ENCODE results near the gene GNRHR. TPM values are rescaled to one million over a fixed set of nuclear protein-coding genes. Genes with fewer than 3 reads are reported as not detected.
A peak's percentile ranks its signal among the peaks of the same experiment; 100 is the strongest.
"Not testable (repeated sequence)": the region's sequence is repeated elsewhere in the genome, so short reads cannot be mapped to it uniquely, and the experiment has no call there.

GNRHR gene
- total RNA-seq = not detected

GRCh38 chr4:67754288-67754687, at the start of gene GNRHR:
GNRHR (minus strand) TSS chr4:67754388; CDS start chr4:67754335, 53 bp downstream.
- ATAC-seq (replicated peaks in 1 of 2) (no peak), DNase-seq (no peak)
- H3K27me3 Mint-ChIP-seq (ENCODE audit: low read depth) = no peaks in the 10 kb centered on the region
- H3K36me3 Mint-ChIP-seq (ENCODE audit: insufficient read depth in 2 of 2) = no peaks in the 10 kb centered on the region
- H3K27ac Mint-ChIP-seq = no peak within 1 kb of the TSS
- H3K9me3 Mint-ChIP-seq = no peaks in the 10 kb centered on the region
- H3K4me1 Mint-ChIP-seq (ENCODE audit: low read depth) = no peaks in the 10 kb centered on the region
- H3K4me3 Mint-ChIP-seq = no peak within 1 kb of the TSS

DNA sequence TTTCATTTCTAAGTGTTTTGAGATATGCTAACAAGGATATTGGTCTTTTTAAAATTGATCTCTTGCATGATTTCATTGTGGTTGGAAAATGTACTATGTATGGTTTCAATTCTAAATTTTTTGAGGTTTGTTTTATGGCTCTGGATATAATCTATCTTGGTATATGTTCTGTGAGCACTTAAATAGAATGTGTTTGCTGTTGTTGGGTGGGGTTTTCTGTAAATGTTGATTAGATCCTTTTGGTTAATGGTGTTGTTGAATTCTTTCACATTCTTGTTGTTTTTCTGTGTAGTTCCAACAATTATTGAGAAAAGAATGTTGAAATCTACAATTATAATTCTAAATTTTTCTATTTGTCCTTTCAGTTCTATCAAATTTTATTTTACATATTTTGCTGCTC, 42.6 kb upstream of the GNRHR start:
- no peak for ATAC-seq (replicated peaks in 1 of 2)
- no peak for DNase-seq
- no peak overlapping the region for H3K4me3 Mint-ChIP-seq
- no peaks in the 10 kb centered on the region for H3K27me3 Mint-ChIP-seq (ENCODE audit: low read depth)
- peaks cover 0 to under 1% of the 10 kb centered on the region in 2 donors for H3K36me3 Mint-ChIP-seq (ENCODE audit: insufficient read depth in 2 of 2)
- H3K27ac Mint-ChIP-seq = no peak overlapping the region
- peaks cover 0 to under 1% of the 10 kb centered on the region in 2 donors for H3K9me3 Mint-ChIP-seq
- H3K4me1 Mint-ChIP-seq (ENCODE audit: low read depth) = no peaks in the 10 kb centered on the region

GRCh38 chr4:67790721-67791120, 36.5 kb upstream of the GNRHR start:
- H3K27me3 Mint-ChIP-seq (ENCODE audit: low read depth) = no peaks in the 10 kb centered on the region
- H3K4me3 Mint-ChIP-seq = no peak overlapping the region
- H3K9me3 Mint-ChIP-seq = peaks cover 0 to 3% of the 10 kb centered on the region in 2 donors
- no peaks in the 10 kb centered on the region for H3K4me1 Mint-ChIP-seq (ENCODE audit: low read depth)
- ATAC-seq (replicated peaks in 1 of 2) = no peak
- no peak for DNase-seq
- H3K27ac Mint-ChIP-seq = no peak overlapping the region
- H3K36me3 Mint-ChIP-seq (ENCODE audit: insufficient read depth in 2 of 2) = peaks cover 0 to 4% of the 10 kb centered on the region in 2 donors

DNA sequence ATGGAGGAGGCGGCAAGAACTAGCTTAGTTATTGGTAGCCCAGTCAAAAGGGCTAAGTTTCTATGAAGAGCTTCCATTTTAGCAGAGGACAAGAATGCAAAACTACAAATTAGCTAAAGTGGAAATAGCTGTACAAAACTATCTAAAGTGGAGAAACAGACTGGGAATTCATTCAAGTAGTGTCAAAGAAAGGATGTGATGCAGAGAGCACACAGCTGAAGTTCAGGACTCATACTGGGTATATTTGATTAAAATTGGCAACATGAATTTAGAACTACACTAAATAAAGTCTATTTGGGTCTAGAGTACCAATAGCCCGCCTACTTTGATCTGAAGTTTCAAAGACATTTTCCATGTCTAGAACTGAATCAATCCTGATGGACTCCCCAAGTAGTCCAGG, 33.1 kb upstream of the GNRHR start:
- no peak overlapping the region for H3K4me3 Mint-ChIP-seq
- peaks cover 0 to 3% of the 10 kb centered on the region in 2 donors for H3K9me3 Mint-ChIP-seq
- H3K4me1 Mint-ChIP-seq (ENCODE audit: low read depth) = no peaks in the 10 kb centered on the region
- no peaks in the 10 kb centered on the region for H3K27me3 Mint-ChIP-seq (ENCODE audit: low read depth)
- ATAC-seq (replicated peaks in 1 of 2) (no peak), DNase-seq (no peak)
- H3K27ac Mint-ChIP-seq = no peak overlapping the region
- peaks cover 0 to 4% of the 10 kb centered on the region in 2 donors for H3K36me3 Mint-ChIP-seq (ENCODE audit: insufficient read depth in 2 of 2)

- DNase-seq = no peak
- H3K4me3 Mint-ChIP-seq = no peak overlapping the region
- H3K27me3 Mint-ChIP-seq (ENCODE audit: low read depth) = no peaks in the 10 kb centered on the region
- H3K4me1 Mint-ChIP-seq (ENCODE audit: low read depth) = no peaks in the 10 kb centered on the region
- H3K9me3 Mint-ChIP-seq = no peaks in the 10 kb centered on the region
- H3K27ac Mint-ChIP-seq = no peak overlapping the region
- ATAC-seq (replicated peaks in 1 of 2) = peak in 1 of 2 donors; percentile 30
- no peaks in the 10 kb centered on the region for H3K36me3 Mint-ChIP-seq (ENCODE audit: insufficient read depth in 2 of 2)
Observed at GRCh38 chr4:67785528-67785927, 31.3 kb upstream of the GNRHR start.

- Mint-ChIP-seq H3K4me1 (ENCODE audit: low read depth) (peaks cover 7% of the 10 kb centered on the region), H3K27ac (no peak overlapping the region), H3K36me3 (ENCODE audit: insufficient read depth in 2 of 2) (no peaks in the 10 kb centered on the region), H3K9me3 (no peaks in the 10 kb centered on the region), H3K27me3 (ENCODE audit: low read depth) (no peaks in the 10 kb centered on the region), H3K4me3 (no peak overlapping the region)
- no peak for DNase-seq
- peak; percentile 64 to 67 for ATAC-seq (replicated peaks in 1 of 2)
Observed at GRCh38 chr4:67779631-67780030, 25.4 kb upstream of the GNRHR start.

- H3K27me3 Mint-ChIP-seq (ENCODE audit: low read depth) = no peaks in the 10 kb centered on the region
- peaks cover 7% of the 10 kb centered on the region for H3K4me1 Mint-ChIP-seq (ENCODE audit: low read depth)
- H3K4me3 Mint-ChIP-seq = no peak overlapping the region
- no peak overlapping the region for H3K27ac Mint-ChIP-seq
- ATAC-seq (replicated peaks in 1 of 2) (no peak), DNase-seq (no peak)
- H3K36me3 Mint-ChIP-seq (ENCODE audit: insufficient read depth in 2 of 2) = no peaks in the 10 kb centered on the region
- H3K9me3 Mint-ChIP-seq = no peaks in the 10 kb centered on the region
Observed at GRCh38 chr4:67776746-67777145, 22.6 kb upstream of the GNRHR start.

- no peak for ATAC-seq (replicated peaks in 1 of 2)
- Mint-ChIP-seq H3K4me3 (no peak overlapping the region), H3K36me3 (ENCODE audit: insufficient read depth in 2 of 2) (no peaks in the 10 kb centered on the region), H3K27ac (no peak overlapping the region), H3K27me3 (ENCODE audit: low read depth) (no peaks in the 10 kb centered on the region), H3K4me1 (ENCODE audit: low read depth) (no peaks in the 10 kb centered on the region), H3K9me3 (no peaks in the 10 kb centered on the region)
- no peak for DNase-seq
Observed at GRCh38 chr4:67770422-67770821, 16.2 kb upstream of the GNRHR start.

DNA sequence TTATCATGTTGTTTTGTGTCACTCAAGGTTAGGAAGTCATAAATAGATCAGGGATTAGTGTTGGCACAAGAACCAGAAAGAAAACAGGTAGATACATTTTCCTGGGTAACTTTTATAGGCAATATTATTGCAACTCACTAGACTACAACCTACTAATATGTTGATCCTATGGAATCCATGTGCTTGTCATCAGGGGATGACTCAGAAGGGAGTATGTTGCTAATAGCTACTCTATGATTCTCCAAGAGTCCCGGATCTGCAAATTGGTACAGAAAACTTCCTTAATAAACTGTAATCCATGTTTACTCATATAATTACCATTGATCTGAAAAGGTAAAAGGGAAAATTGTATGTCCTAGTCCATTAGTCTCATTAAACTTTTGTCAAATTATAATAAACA, 11.7 kb upstream of the GNRHR start:
- Mint-ChIP-seq H3K4me1 (ENCODE audit: low read depth) (peaks cover 6% of the 10 kb centered on the region), H3K9me3 (no peaks in the 10 kb centered on the region), H3K4me3 (no peak overlapping the region), H3K27me3 (ENCODE audit: low read depth) (no peaks in the 10 kb centered on the region), H3K27ac (no peak overlapping the region), H3K36me3 (ENCODE audit: insufficient read depth in 2 of 2) (no peaks in the 10 kb centered on the region)
- DNase-seq (no peak), ATAC-seq (replicated peaks in 1 of 2) (no peak)

DNA sequence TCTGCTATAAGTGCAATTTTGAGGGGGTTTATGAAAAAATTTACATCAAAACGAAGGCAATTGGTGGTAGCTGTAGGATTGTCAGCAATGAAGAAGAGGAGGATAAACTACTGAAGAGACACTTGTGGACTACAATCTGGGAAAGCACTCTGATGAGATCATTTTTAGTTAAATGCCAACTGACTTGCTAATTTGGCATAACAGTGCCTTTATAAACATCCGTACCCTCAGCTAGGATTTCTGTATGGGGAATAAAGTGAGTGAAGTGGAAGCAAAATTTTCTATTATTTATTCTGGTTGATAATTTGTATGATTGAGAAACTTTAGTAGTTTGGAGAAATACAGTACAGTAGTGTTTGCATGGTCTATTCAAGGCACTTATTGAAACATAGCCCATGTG, 11.2 kb upstream of the GNRHR start:
- ATAC-seq (replicated peaks in 1 of 2) = no peak
- Mint-ChIP-seq H3K27ac (no peak overlapping the region), H3K9me3 (no peaks in the 10 kb centered on the region), H3K27me3 (ENCODE audit: low read depth) (no peaks in the 10 kb centered on the region), H3K36me3 (ENCODE audit: insufficient read depth in 2 of 2) (no peaks in the 10 kb centered on the region), H3K4me1 (ENCODE audit: low read depth) (peaks cover 6% of the 10 kb centered on the region), H3K4me3 (no peak overlapping the region)
- no peak for DNase-seq

DNA sequence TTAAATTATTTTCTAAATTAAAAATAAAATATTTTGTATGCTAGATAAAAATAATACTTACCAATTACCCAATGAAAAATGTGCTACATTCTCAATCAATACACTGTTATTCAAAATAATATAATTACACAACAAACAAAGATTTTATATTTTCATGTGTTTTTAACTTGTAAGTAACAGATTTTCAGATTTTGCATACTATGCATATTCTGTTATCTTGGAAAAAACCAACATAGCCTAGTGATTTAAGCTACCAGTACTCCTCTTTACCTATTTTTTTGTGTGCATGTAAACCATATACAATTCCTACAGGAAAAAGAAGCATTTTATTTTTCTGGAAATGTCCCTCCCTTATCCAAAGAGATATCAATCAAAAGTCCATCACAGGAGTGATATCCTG, 10.0 kb upstream of the GNRHR start:
- Mint-ChIP-seq H3K27me3 (ENCODE audit: low read depth) (no peaks in the 10 kb centered on the region), H3K36me3 (ENCODE audit: insufficient read depth in 2 of 2) (no peaks in the 10 kb centered on the region)

GRCh38 chr4:67762086-67762485, 7.9 kb upstream of the GNRHR start:
- peak overlapping the region in 1 of 2 donors; percentile 3 for H3K4me3 Mint-ChIP-seq
- peak; percentile 69 to 78 for ATAC-seq (replicated peaks in 1 of 2)
- no peaks in the 10 kb centered on the region for H3K9me3 Mint-ChIP-seq
- no peaks in the 10 kb centered on the region for H3K27me3 Mint-ChIP-seq (ENCODE audit: low read depth)
- no peak for DNase-seq
- peaks cover 6% of the 10 kb centered on the region for H3K4me1 Mint-ChIP-seq (ENCODE audit: low read depth)
- H3K27ac Mint-ChIP-seq = no peak overlapping the region
- no peaks in the 10 kb centered on the region for H3K36me3 Mint-ChIP-seq (ENCODE audit: insufficient read depth in 2 of 2)

More for the DNA sequence above, 10.0 kb upstream of the GNRHR start:
- Mint-ChIP-seq H3K4me1 (ENCODE audit: low read depth) (peaks cover 6% of the 10 kb centered on the region), H3K27ac (no peak overlapping the region), H3K4me3 (no peak overlapping the region), H3K9me3 (no peaks in the 10 kb centered on the region)
- no peak for DNase-seq
- no peak for ATAC-seq (replicated peaks in 1 of 2)

- not testable (repeated sequence) for H3K4me1 Mint-ChIP-seq (ENCODE audit: low read depth); H3K36me3 Mint-ChIP-seq (ENCODE audit: insufficient read depth in 2 of 2); H3K9me3 Mint-ChIP-seq; H3K27me3 Mint-ChIP-seq (ENCODE audit: low read depth); H3K27ac Mint-ChIP-seq; H3K4me3 Mint-ChIP-seq; DNase-seq; ATAC-seq (replicated peaks in 1 of 2)
Observed at GRCh38 chr4:67756991-67757390, 2.8 kb upstream of the GNRHR start.

GRCh38 chr4:67755974-67756373, 1.8 kb upstream of the GNRHR start:
- Mint-ChIP-seq H3K27ac (no peak overlapping the region), H3K9me3 (no peaks in the 10 kb centered on the region), H3K4me1 (ENCODE audit: low read depth) (no peaks in the 10 kb centered on the region), H3K36me3 (ENCODE audit: insufficient read depth in 2 of 2) (no peaks in the 10 kb centered on the region), H3K4me3 (no peak overlapping the region), H3K27me3 (ENCODE audit: low read depth) (no peaks in the 10 kb centered on the region)
- no peak for DNase-seq
- ATAC-seq (replicated peaks in 1 of 2) = no peak

Measured in activated T-cell treated with anti-CD3 and anti-CD28 coated beads, Interleukin-2, amount 50 U/mL, for 72 hours (primary cell).